ENCODE data around the gene NDRG4. TPM values are rescaled to one million over a fixed set of nuclear protein-coding genes. Genes with fewer than 3 reads are reported as not detected.
A peak's percentile ranks its signal among the peaks of the same experiment; 100 is the strongest.

The NDRG4 gene
- total RNA-seq, 1 donor from 2014 or later: 150 TPM

- Histone ChIP-seq H3K9me3 (no peaks in the 10 kb centered on the region), H3K4me1 (peaks cover 6 to 13% of the 10 kb centered on the region in 2 donors), H3K36me3 (no peaks in the 10 kb centered on the region), H3K27ac (no peak overlapping the region), H3K27me3 (no peaks in the 10 kb centered on the region), H3K4me3 (no peak overlapping the region)
- intact Hi-C loops (cut with DNase I): loop anchor here (5.0 to 10.0 kb wide), 3 partner anchors 150 to 777 kb away; partner anchors contain the start of genes KATNB1, USB1 and ZNF319
- DNase-seq (ENCODE audit: low spot score in 2 of 2): peak in 1 of 2 donors; percentile 83
- peak; percentile 45 to 62 (median 55) for TF ChIP-seq CTCF (IDR thresholded peaks at IDR 0.05)
Measured at GRCh38 chr16:58511933-58512815, 12.2 kb downstream of the NDRG4 start.

- no peak for TF ChIP-seq CTCF (IDR thresholded peaks at IDR 0.05)
- H3K4me3 ChIP-seq: no peak overlapping the region
- H3K9me3 ChIP-seq: no peaks in the 10 kb centered on the region
- no peak overlapping the region for H3K27ac ChIP-seq
- H3K4me1 ChIP-seq: peaks cover 6 to 13% of the 10 kb centered on the region in 2 donors
- no peak for DNase-seq (ENCODE audit: low spot score in 2 of 2)
- no peaks in the 10 kb centered on the region for H3K27me3 ChIP-seq
- H3K36me3 ChIP-seq: peaks cover 8 to 16% of the 10 kb centered on the region in 2 donors
- intact Hi-C loops (cut with DNase I): loop anchor here (2.0 to 10.0 kb wide), 4 partner anchors 117 to 779 kb away; partner anchors contain the start of genes KATNB1, USB1 and ZNF319
Measured at GRCh38 chr16:58513874-58514273, 13.9 kb downstream of the NDRG4 start.

- no peaks in the 10 kb centered on the region for H3K9me3 ChIP-seq
- peak within 1 kb of the TSS; percentile 89 to 92 for H3K4me3 ChIP-seq
- intact Hi-C loops (cut with DNase I): loop anchor here (1.0 to 10.0 kb wide), 4 partner anchors 116 to 780 kb away; partner anchors contain the start of genes GOT2, KATNB1, USB1 and ZNF319
- H3K27me3 ChIP-seq: no peaks in the 10 kb centered on the region
- peak within 1 kb of the TSS; percentile 73 to 79 for H3K27ac ChIP-seq
- peaks cover 6 to 13% of the 10 kb centered on the region in 2 donors for H3K4me1 ChIP-seq
- peaks cover 19 to 30% of the 10 kb centered on the region in 2 donors for H3K36me3 ChIP-seq
- peak; percentile 64 to 92 for DNase-seq (ENCODE audit: low spot score in 2 of 2)
- TF ChIP-seq CTCF (IDR thresholded peaks at IDR 0.05): peak; percentile 20 to 31 (median 25)
Measured at GRCh38 chr16:58515125-58515870, 15.4 kb downstream of the NDRG4 start, which contains the start of gene SETD6. Gene SETD6, plus strand, starts transcription at chr16:58515517. Its CDS starts 21 bp downstream, at chr16:58515538.

- H3K36me3 ChIP-seq: peaks cover 26 to 38% of the 10 kb centered on the region in 2 donors
- no peak for DNase-seq (ENCODE audit: low spot score in 2 of 2)
- H3K27ac ChIP-seq: peak overlapping the region; percentile 73 to 79
- intact Hi-C loops (cut with DNase I): loop anchor here (1.0 to 10.0 kb wide), 4 partner anchors 115 to 781 kb away; partner anchors contain the start of genes GOT2, KATNB1, USB1 and ZNF319
- H3K4me1 ChIP-seq: peaks cover 6 to 13% of the 10 kb centered on the region in 2 donors
- peak overlapping the region; percentile 89 to 92 for H3K4me3 ChIP-seq
- no peaks in the 10 kb centered on the region for H3K27me3 ChIP-seq
- no peaks in the 10 kb centered on the region for H3K9me3 ChIP-seq
- no peak for TF ChIP-seq CTCF (IDR thresholded peaks at IDR 0.05)
Measured at GRCh38 chr16:58515871-58516767, 16.2 kb downstream of the NDRG4 start.
